Measurements from ENCODE around the gene ACSS1.
"Not testable (repeated sequence)": the region's sequence is repeated elsewhere in the genome, so short reads cannot be mapped to it uniquely, and the experiment has no call there.

DNA sequence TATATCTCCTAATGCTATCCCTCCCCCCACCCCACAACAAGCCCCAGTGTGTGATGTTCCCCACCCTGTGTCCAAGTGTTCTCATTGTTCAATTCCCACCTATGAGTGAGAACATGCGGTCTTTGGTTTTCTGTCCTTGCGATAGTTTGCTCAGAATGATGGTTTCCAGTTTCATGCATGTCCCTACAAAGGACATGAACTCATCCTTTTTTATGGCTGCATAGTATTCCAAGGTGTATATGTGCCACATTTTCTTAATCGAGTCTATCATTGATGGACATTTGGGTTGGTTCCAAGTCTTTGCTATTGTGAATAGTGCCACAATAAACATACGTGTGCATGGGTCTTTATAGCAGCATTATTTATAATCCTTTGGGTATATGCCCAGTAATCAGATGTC lies 56.6 kb downstream of the ACSS1 start:
- not testable (repeated sequence) for TF ChIP-seq CTBP1 (IDR thresholded peaks at IDR 0.05; ENCODE audit: borderline replicate concordance); ELF4 (IDR thresholded peaks at IDR 0.05); BHLHE40 (IDR thresholded peaks at IDR 0.05; ENCODE audit: borderline replicate concordance); FOXK2 (IDR thresholded peaks at IDR 0.05); FOXA1 (IDR thresholded peaks at IDR 0.05); HDGF (IDR thresholded peaks at IDR 0.05; ENCODE audit: borderline replicate concordance); SP1 (IDR thresholded peaks at IDR 0.05); FOXM1 (IDR thresholded peaks at IDR 0.05; ENCODE audit: borderline replicate concordance); SUZ12 (IDR thresholded peaks at IDR 0.05); NFRKB (IDR thresholded peaks at IDR 0.05); ARNT (IDR thresholded peaks at IDR 0.05)
- TF ChIP-seq, protein P1, sequence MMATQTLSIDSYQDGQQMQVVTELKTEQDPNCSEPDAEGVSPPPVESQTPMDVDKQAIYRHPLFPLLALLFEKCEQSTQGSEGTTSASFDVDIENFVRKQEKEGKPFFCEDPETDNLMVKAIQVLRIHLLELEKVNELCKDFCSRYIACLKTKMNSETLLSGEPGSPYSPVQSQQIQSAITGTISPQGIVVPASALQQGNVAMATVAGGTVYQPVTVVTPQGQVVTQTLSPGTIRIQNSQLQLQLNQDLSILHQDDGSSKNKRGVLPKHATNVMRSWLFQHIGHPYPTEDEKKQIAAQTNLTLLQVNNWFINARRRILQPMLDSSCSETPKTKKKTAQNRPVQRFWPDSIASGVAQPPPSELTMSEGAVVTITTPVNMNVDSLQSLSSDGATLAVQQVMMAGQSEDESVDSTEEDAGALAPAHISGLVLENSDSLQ (IDR thresholded peaks at IDR 0.05): not testable (repeated sequence)

Measured in HEK293T (cell line).